ENCODE data around the gene DSG1. TPM values are rescaled to one million over a fixed set of nuclear protein-coding genes. Genes with fewer than 3 reads are reported as not detected.

DSG1 gene
- total and polyA plus RNA-seq, 2 of the 8 experiments (the other 6 are each of a cell fraction or from before 2014, with no cell fraction given), result 0.06 TPM; not detected in 1

GRCh38 chr18:31399306-31400032 is 81.5 kb downstream of the DSG1 start:
- Histone ChIP-seq H4K91ac (replicated peaks; ENCODE audit: insufficient read length, low read length) (no peak overlapping the region), H3K36me3 (ENCODE audit: control insufficient read depth in 2 of 4, insufficient read depth in 4 of 4, low read length in 3 of 4) (no peaks in the 10 kb centered on the region), H3K9ac (replicated peaks in 1 of 4; ENCODE audit: extremely low read depth in 1 of 4, low read depth in 3 of 4, low read length in 3 of 4) (no peak overlapping the region), H2BK5ac (ENCODE audit: low read depth, low read length) (no peak overlapping the region), H2AK5ac (ENCODE audit: low read depth, low read length) (no peak overlapping the region), H3K27me3 (replicated peaks in 1 of 4; ENCODE audit: control insufficient read depth in 3 of 4, extremely low read depth in 1 of 4, insufficient read depth in 3 of 4, low read length in 3 of 4) (no peaks in the 10 kb centered on the region), H4K8ac (ENCODE audit: extremely low read depth, insufficient read depth, low read length) (no peak overlapping the region), H3K4me3 (ENCODE audit: extremely low read depth in 1 of 4, insufficient read depth in 2 of 4, low read depth in 3 of 4, low read length in 4 of 4) (no peak overlapping the region), H3K4ac (replicated peaks; ENCODE audit: insufficient read length, low read depth, low read length) (no peak overlapping the region), H3K9me3 (ENCODE audit: insufficient read depth in 2 of 2, low read depth in 1 of 2, low read length in 1 of 2) (no peaks in the 10 kb centered on the region), H2BK12ac (ENCODE audit: low read depth, low read length) (no peak overlapping the region), H4K5ac (ENCODE audit: insufficient read length, low read depth, low read length) (no peak overlapping the region), H3K79me1 (ENCODE audit: low read depth, low read length) (no peaks in the 10 kb centered on the region), H2AFZ (ENCODE audit: low read length) (no peak overlapping the region), H3K27ac (ENCODE audit: low read depth, low read length) (no peak overlapping the region), H3K79me2 (ENCODE audit: control insufficient read depth in 1 of 2, insufficient read depth in 2 of 2, low read length in 2 of 2) (no peaks in the 10 kb centered on the region), H3K18ac (ENCODE audit: extremely low read depth, low read length) (no peak overlapping the region), H2BK15ac (ENCODE audit: low read length) (no peak overlapping the region), H3K56ac (replicated peaks; ENCODE audit: insufficient read length, low read depth, low read length) (no peak overlapping the region), H3K23me2 (ENCODE audit: low read depth, low read length) (no peaks in the 10 kb centered on the region), H2BK20ac (ENCODE audit: low read length) (no peak overlapping the region), H3K4me1 (replicated peaks in 1 of 4; ENCODE audit: control insufficient read depth in 3 of 4, insufficient read depth in 4 of 4, low read length in 3 of 4) (no peaks in the 10 kb centered on the region), H3K23ac (ENCODE audit: insufficient read length) (no peak overlapping the region), H3K4me2 (ENCODE audit: insufficient read depth in 1 of 2, low read depth in 2 of 2, low read length in 2 of 2) (no peak overlapping the region), H4K20me1 (replicated peaks in 1 of 2; ENCODE audit: control insufficient read depth in 1 of 2, insufficient read depth in 2 of 2, low read length in 2 of 2) (no peaks in the 10 kb centered on the region), H2BK120ac (replicated peaks; ENCODE audit: low read depth, low read length) (no peak overlapping the region), H3K14ac (ENCODE audit: insufficient read length) (no peak overlapping the region)
- FAIRE-seq (no peak), DNase-seq (ENCODE audit: low read depth in 1 of 2, low spot score in 2 of 2) (no peak)
- ChIA-PET CTCF (ENCODE audit: partially characterized antibody) (interaction anchor here (0.7 kb wide), 1 partner anchor 102 kb away, joined by 3 read pairs; no protein-coding TSS in a partner anchor), POLR2A (ENCODE audit: partially characterized antibody) (interaction anchor here (0.7 kb wide), 1 partner anchor 8 kb away, joined by 3 read pairs; no protein-coding TSS in a partner anchor)
- TF ChIP-seq BRCA1 (IDR thresholded peaks at IDR 0.05; ENCODE audit: low read depth, low read length) (no peak), EGR1 (IDR thresholded peaks at IDR 0.05; ENCODE audit: borderline replicate concordance, low read depth, low read length) (no peak), ZNF274 (IDR thresholded peaks at IDR 0.05; ENCODE audit: borderline replicate concordance, extremely low read depth, low read length) (no peak), GABPA (IDR thresholded peaks at IDR 0.05; ENCODE audit: borderline replicate concordance, insufficient read depth, low read length) (no peak)
- TF ChIP-seq, protein P1, sequence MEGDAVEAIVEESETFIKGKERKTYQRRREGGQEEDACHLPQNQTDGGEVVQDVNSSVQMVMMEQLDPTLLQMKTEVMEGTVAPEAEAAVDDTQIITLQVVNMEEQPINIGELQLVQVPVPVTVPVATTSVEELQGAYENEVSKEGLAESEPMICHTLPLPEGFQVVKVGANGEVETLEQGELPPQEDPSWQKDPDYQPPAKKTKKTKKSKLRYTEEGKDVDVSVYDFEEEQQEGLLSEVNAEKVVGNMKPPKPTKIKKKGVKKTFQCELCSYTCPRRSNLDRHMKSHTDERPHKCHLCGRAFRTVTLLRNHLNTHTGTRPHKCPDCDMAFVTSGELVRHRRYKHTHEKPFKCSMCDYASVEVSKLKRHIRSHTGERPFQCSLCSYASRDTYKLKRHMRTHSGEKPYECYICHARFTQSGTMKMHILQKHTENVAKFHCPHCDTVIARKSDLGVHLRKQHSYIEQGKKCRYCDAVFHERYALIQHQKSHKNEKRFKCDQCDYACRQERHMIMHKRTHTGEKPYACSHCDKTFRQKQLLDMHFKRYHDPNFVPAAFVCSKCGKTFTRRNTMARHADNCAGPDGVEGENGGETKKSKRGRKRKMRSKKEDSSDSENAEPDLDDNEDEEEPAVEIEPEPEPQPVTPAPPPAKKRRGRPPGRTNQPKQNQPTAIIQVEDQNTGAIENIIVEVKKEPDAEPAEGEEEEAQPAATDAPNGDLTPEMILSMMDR (IDR thresholded peaks at IDR 0.05; ENCODE audit: control extremely low read depth in 1 of 3, insufficient read depth in 1 of 3, low read depth in 1 of 3, low read length in 3 of 3), result no peak
- TF ChIP-seq, protein P2, sequence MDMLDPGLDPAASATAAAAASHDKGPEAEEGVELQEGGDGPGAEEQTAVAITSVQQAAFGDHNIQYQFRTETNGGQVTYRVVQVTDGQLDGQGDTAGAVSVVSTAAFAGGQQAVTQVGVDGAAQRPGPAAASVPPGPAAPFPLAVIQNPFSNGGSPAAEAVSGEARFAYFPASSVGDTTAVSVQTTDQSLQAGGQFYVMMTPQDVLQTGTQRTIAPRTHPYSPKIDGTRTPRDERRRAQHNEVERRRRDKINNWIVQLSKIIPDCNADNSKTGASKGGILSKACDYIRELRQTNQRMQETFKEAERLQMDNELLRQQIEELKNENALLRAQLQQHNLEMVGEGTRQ (IDR thresholded peaks at IDR 0.05; ENCODE audit: low read length), result no peak
- TF ChIP-seq, protein P3, sequence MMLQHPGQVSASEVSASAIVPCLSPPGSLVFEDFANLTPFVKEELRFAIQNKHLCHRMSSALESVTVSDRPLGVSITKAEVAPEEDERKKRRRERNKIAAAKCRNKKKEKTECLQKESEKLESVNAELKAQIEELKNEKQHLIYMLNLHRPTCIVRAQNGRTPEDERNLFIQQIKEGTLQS (IDR thresholded peaks at IDR 0.05; ENCODE audit: insufficient read depth, low read depth, low read length), result no peak
- WGBS, 2 experiments (ENCODE audit: extremely low coverage in 1 of 2, insufficient coverage in 1 of 2, insufficient read length in 1 of 2, insufficient replicate concordance in 2 of 2, low coverage in 1 of 2, low lambda C conversion rate in 2 of 2, missing lambda C conversion rate in 1 of 2), result 89% methylated on average over 6 of the region's 6 CpGs; no CpG with 5 or more reads in 1 of the 2 experiments
